ENCODE results near the gene C11orf68. TPM values are rescaled to one million over a fixed set of nuclear protein-coding genes. Genes with fewer than 3 reads are reported as not detected.
A peak's percentile ranks its signal among the peaks of the same experiment; 100 is the strongest.

C11orf68 gene
- total RNA-seq, 1 donor from 2014 or later: 31.2 TPM

DNA sequence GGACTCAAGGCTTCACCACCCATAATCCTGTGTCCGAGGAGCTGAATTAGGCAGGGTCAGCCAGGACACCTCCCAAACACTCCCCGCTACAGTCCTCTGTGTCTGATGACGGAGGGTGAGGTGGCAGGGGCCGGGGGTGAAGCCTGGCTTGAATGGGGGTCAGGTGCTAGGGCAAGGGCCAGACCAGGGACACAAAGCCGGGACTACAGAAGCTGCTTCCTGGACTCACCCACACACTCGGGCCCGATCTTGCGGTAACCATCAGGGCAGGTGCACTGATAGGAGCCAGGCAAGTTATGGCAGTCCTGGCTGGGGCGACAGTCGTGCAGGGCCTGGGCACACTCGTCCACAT lies 48.6 kb downstream of the C11orf68 start:
- no peak for DNase-seq (ENCODE audit: extremely low spot score, unreplicated experiment)
- TF ChIP-seq, protein P1, sequence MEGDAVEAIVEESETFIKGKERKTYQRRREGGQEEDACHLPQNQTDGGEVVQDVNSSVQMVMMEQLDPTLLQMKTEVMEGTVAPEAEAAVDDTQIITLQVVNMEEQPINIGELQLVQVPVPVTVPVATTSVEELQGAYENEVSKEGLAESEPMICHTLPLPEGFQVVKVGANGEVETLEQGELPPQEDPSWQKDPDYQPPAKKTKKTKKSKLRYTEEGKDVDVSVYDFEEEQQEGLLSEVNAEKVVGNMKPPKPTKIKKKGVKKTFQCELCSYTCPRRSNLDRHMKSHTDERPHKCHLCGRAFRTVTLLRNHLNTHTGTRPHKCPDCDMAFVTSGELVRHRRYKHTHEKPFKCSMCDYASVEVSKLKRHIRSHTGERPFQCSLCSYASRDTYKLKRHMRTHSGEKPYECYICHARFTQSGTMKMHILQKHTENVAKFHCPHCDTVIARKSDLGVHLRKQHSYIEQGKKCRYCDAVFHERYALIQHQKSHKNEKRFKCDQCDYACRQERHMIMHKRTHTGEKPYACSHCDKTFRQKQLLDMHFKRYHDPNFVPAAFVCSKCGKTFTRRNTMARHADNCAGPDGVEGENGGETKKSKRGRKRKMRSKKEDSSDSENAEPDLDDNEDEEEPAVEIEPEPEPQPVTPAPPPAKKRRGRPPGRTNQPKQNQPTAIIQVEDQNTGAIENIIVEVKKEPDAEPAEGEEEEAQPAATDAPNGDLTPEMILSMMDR (conservative IDR thresholded peaks at IDR 0.05): no peak
- Mint-ChIP-seq H3K9me3 (no peaks in the 10 kb centered on the region), H3K36me3 (no peaks in the 10 kb centered on the region), H3K4me1 (ENCODE audit: unreplicated experiment) (peaks cover 12% of the 10 kb centered on the region), H3K27me3 (peaks cover 5% of the 10 kb centered on the region), H3K4me3 (peak overlapping the region; percentile 61), H3K27ac (peak overlapping the region; percentile 78)

DNA sequence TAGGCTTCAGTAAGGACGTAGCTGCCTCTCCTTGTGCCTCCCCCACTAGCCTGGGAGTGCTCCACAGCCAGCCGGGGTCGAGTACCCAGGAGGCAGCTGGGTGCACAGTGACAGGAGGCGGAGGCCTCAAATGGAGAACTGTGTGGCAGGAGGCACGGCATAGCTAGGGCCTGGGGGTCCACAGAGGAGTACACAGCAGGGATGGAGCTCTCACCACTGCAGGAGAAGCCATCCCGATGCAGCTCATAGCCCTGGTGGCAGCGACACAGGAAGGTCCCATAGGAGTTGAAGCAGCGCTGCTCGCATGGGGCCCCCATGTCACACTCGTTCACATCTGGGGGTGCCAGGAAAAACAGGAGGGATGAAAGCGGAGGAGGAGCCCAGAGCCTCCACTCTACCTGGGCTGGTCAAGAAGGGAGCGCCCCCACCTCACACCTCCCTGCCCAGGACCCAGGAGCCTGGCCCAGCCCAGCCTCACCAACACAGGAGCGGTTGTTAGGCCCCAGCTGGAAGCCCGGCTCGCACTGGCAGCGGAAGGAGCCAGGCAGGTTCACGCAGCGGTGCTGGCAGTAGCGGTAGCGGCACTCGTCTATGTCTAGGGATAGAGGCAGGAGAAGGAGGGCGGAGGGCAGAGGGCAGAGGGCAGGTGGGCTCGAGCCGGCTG lies 49.1 kb downstream of the C11orf68 start:
- no peaks in the 10 kb centered on the region for H3K9me3 Mint-ChIP-seq
- H3K27me3 Mint-ChIP-seq: peaks cover 5% of the 10 kb centered on the region
- H3K27ac Mint-ChIP-seq: peak overlapping the region; percentile 56
- no peaks in the 10 kb centered on the region for H3K36me3 Mint-ChIP-seq
- H3K4me1 Mint-ChIP-seq (ENCODE audit: unreplicated experiment): peaks cover 12% of the 10 kb centered on the region
- DNase-seq (ENCODE audit: extremely low spot score, unreplicated experiment): no peak
- peak overlapping the region; percentile 36 for H3K4me3 Mint-ChIP-seq
- TF ChIP-seq, protein P1 (conservative IDR thresholded peaks at IDR 0.05): no peak

DNA sequence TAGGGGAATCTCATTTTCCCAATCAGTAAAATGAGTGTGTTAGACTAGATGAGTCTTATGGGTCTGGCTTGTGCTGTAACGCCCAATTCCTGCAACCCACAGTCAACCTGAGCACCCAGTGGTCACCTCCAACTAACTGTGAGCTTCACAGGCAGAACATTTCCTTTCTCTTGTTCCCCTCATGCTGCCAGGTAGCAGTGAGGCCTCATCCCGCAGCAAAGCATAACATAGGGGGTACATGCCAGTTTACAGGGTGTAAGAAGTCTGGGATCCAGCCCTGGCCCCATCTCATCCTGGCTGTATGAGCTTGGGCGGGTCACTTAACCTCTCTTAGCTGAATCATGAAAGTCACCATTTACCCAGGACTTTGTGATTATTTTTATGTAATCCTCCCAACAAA lies 50.0 kb downstream of the C11orf68 start:
- Mint-ChIP-seq H3K27me3 (peaks cover 5% of the 10 kb centered on the region), H3K4me3 (no peak overlapping the region), H3K9me3 (no peaks in the 10 kb centered on the region), H3K27ac (peak overlapping the region; percentile 56), H3K36me3 (no peaks in the 10 kb centered on the region), H3K4me1 (ENCODE audit: unreplicated experiment) (peaks cover 12% of the 10 kb centered on the region)
- TF ChIP-seq, protein P1 (conservative IDR thresholded peaks at IDR 0.05): no peak
- no peak for DNase-seq (ENCODE audit: extremely low spot score, unreplicated experiment)

DNA sequence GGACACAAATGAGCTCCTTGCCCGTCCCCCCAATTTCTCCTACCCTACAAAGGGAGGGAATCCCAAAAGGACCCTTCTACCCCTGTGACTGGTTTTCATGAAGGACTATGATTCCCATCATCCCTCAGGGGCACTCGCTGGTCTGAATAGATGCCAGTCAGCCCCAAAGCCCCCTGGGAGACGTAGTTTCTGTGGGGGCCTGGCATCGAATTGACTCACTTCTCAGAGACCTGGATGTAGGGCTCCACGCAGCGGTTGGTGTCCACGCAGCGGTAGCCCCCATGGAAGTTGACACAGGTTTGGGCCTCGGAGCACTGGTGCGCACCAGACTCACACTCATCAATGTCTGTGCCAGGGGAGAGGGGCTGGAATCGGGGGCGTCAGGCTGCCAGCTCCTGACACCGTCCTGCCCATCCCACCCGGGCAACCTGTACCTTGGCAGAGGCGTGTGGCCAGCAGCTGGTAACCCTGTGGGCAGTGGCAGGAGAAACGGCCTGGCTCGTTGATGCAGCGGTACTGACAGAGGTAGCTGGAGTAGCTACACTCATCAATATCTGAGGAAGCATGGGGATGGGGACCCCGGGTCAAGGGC lies 50.7 kb downstream of the C11orf68 start:
- peaks cover 3% of the 10 kb centered on the region for H3K27me3 Mint-ChIP-seq
- H3K27ac Mint-ChIP-seq: peak overlapping the region; percentile 37
- H3K36me3 Mint-ChIP-seq: no peaks in the 10 kb centered on the region
- DNase-seq (ENCODE audit: extremely low spot score, unreplicated experiment): no peak
- peak overlapping the region; percentile 79 for H3K4me3 Mint-ChIP-seq
- TF ChIP-seq, protein P1 (conservative IDR thresholded peaks at IDR 0.05): no peak
- peaks cover 11% of the 10 kb centered on the region for H3K4me1 Mint-ChIP-seq (ENCODE audit: unreplicated experiment)
- no peaks in the 10 kb centered on the region for H3K9me3 Mint-ChIP-seq

DNA sequence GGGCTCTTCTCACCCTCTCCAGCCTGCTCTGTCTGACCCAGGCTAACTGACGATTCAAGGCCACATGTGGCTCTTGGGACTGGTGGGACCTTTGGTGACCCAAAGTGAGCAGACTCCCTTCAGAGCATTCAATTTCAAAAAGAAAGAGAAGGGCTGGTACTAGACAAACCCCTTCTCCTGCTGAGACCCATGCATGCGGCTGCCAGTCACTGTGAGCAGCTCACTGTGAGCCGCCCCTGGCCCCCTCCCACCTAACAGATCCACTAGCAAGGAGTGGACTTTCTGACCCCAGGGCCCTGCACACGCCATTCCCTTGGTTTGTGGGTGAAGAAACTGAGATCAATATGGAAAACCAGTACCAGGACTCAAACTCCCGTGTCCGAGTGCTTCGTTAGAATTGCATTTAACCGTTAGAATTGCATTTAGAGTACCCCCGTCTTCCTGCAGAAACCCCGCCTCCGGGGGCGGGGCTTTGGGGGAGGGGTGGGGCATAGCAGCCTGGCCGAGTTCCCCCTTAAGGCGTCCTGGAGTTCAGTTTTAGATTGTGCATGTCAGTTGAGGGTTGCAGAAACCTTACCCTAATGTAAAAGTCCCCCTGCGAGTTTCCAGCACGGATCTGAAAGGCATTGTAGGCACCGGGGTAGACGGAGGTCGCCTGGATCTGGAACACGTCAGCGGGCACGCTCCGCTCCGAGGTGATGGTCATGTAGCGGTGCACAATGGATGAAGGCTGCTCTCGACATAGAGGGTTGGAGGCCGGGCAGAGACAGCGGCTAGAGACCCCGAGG lies 51.4 kb downstream of the C11orf68 start:
- Mint-ChIP-seq H3K27ac (peak overlapping the region; percentile 37), H3K27me3 (no peaks in the 10 kb centered on the region), H3K9me3 (no peaks in the 10 kb centered on the region), H3K36me3 (peaks cover 4% of the 10 kb centered on the region), H3K4me1 (ENCODE audit: unreplicated experiment) (peaks cover 13% of the 10 kb centered on the region), H3K4me3 (peak overlapping the region; percentile 79)
- TF ChIP-seq, protein P1 (conservative IDR thresholded peaks at IDR 0.05): no peak
- no peak for DNase-seq (ENCODE audit: extremely low spot score, unreplicated experiment)

Other genes with a start within 250 kb of the C11orf68 start
- 61.7 and 77.6 TPM in 2 replicates for gene KAT5, start 206.8 kb downstream of the C11orf68 start, total RNA-seq (ENCODE audit: low replicate concordance)
- gene RNASEH2C, start 198.3 kb downstream of the C11orf68 start, total RNA-seq (ENCODE audit: low replicate concordance): 51.7 and 69.4 TPM in 2 replicates
- gene AP5B1, start 138.1 kb downstream of the C11orf68 start, total RNA-seq (ENCODE audit: low replicate concordance): 16.6 and 38.9 TPM in 2 replicates
- 7.7 and 39.8 TPM in 2 replicates for gene OVOL1, start 132.0 kb downstream of the C11orf68 start, total RNA-seq (ENCODE audit: low replicate concordance)
- gene SNX32, start 85.1 kb downstream of the C11orf68 start, total RNA-seq (ENCODE audit: low replicate concordance): 0.76 and 4.2 TPM in 2 replicates
- 947 and 981 TPM in 2 replicates for gene CFL1, start 60.9 kb downstream of the C11orf68 start, total RNA-seq (ENCODE audit: low replicate concordance)
- 67.9 and 72.4 TPM in 2 replicates for gene MUS81, start 58.6 kb downstream of the C11orf68 start, total RNA-seq (ENCODE audit: low replicate concordance)
- 5.5 and 24.5 TPM in 2 replicates for gene EFEMP2, start 46.3 kb downstream of the C11orf68 start, total RNA-seq (ENCODE audit: low replicate concordance)
- not detected in 2 replicates for gene CTSW, start 39.2 kb downstream of the C11orf68 start, total RNA-seq (ENCODE audit: low replicate concordance)
- gene FIBP, start 30.6 kb downstream of the C11orf68 start, total RNA-seq (ENCODE audit: low replicate concordance): 50.9 and 74.7 TPM in 2 replicates
- gene CCDC85B, start 28.4 kb downstream of the C11orf68 start, total RNA-seq (ENCODE audit: low replicate concordance): 8.2 and 14.3 TPM in 2 replicates
- 2.1 and 11.1 TPM in 2 replicates for gene FOSL1, start 18.7 kb downstream of the C11orf68 start, total RNA-seq (ENCODE audit: low replicate concordance)
- 49.3 and 66.1 TPM in 2 replicates for gene DRAP1, start 364 bp upstream of the C11orf68 start, total RNA-seq (ENCODE audit: low replicate concordance)
- gene TSGA10IP, start 26.4 kb upstream of the C11orf68 start, total RNA-seq (ENCODE audit: low replicate concordance): 0.68 TPM in 1 of 2 replicates, not detected in the other
- 38.9 and 46.0 TPM in 2 replicates for gene SART1, start 42.7 kb upstream of the C11orf68 start, total RNA-seq (ENCODE audit: low replicate concordance)
- 38.4 and 44.8 TPM in 2 replicates for gene EIF1AD, start 83.1 kb upstream of the C11orf68 start, total RNA-seq (ENCODE audit: low replicate concordance)
- 164 and 266 TPM in 2 replicates for gene BANF1, start 83.4 kb upstream of the C11orf68 start, total RNA-seq (ENCODE audit: low replicate concordance)
- 5.7 TPM in 1 of 2 replicates, not detected in the other for gene CST6, start 92.9 kb upstream of the C11orf68 start, total RNA-seq (ENCODE audit: low replicate concordance)
- gene CATSPER1, start 107.4 kb upstream of the C11orf68 start, total RNA-seq (ENCODE audit: low replicate concordance): not detected in 2 replicates
- gene GAL3ST3, start 130.1 kb upstream of the C11orf68 start, total RNA-seq (ENCODE audit: low replicate concordance): 3.7 TPM in 1 of 2 replicates, not detected in the other
- 192 and 210 TPM in 2 replicates for gene SF3B2, start 133.3 kb upstream of the C11orf68 start, total RNA-seq (ENCODE audit: low replicate concordance)
- gene PACS1, start 151.2 kb upstream of the C11orf68 start, total RNA-seq (ENCODE audit: low replicate concordance): 44.1 and 49.9 TPM in 2 replicates